ENCODE measurements around the gene ERMP1.

The ERMP1 gene

GRCh38 chr9:5756633-5757032 lies 76.3 kb downstream of the ERMP1 start:
- TF ChIP-seq, protein P1, sequence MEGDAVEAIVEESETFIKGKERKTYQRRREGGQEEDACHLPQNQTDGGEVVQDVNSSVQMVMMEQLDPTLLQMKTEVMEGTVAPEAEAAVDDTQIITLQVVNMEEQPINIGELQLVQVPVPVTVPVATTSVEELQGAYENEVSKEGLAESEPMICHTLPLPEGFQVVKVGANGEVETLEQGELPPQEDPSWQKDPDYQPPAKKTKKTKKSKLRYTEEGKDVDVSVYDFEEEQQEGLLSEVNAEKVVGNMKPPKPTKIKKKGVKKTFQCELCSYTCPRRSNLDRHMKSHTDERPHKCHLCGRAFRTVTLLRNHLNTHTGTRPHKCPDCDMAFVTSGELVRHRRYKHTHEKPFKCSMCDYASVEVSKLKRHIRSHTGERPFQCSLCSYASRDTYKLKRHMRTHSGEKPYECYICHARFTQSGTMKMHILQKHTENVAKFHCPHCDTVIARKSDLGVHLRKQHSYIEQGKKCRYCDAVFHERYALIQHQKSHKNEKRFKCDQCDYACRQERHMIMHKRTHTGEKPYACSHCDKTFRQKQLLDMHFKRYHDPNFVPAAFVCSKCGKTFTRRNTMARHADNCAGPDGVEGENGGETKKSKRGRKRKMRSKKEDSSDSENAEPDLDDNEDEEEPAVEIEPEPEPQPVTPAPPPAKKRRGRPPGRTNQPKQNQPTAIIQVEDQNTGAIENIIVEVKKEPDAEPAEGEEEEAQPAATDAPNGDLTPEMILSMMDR (IDR thresholded peaks at IDR 0.05) = no peak
- H3K36me3 ChIP-seq = peaks cover 41 to 59% (median 46%) of the 10 kb centered on the region in 3 donors

DNA sequence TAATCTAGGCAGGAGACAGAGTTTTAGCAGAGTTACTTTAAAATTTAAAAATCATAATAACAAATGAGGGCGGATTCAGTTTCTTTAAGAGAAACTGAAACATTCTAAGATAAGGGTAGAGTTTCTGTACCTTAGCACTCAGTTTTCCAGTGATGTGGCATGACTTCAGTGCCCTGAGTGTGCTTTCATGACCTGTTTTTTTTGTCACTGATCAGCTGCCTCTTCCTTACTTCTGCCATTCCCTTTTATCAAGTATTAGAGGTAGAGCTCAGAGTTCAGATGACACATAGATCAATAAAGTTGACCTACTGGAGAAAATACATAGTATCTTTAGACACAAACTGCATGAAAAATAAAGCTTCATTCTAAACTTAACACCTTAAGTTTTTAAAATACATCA lies 82.3 kb downstream of the ERMP1 start:
- Histone ChIP-seq H3K36me3 (peaks cover 40 to 46% (median 44%) of the 10 kb centered on the region in 3 donors), H3K27ac (no peak overlapping the region), H3K4me3 (no peak overlapping the region), H3K9me3 (no peaks in the 10 kb centered on the region), H3K27me3 (no peaks in the 10 kb centered on the region), H3K4me1 (no peaks in the 10 kb centered on the region)
- intact Hi-C loops (cut with DNase I; ENCODE audit: low total_unique reads) = no loop called here
- TF ChIP-seq, protein P1 (IDR thresholded peaks at IDR 0.05) = no peak
- no peak for DNase-seq

More at GRCh38 chr9:5756633-5757032, 76.3 kb downstream of the ERMP1 start:
- H3K27ac ChIP-seq = no peak overlapping the region
- no peaks in the 10 kb centered on the region for H3K9me3 ChIP-seq
- H3K27me3 ChIP-seq = no peaks in the 10 kb centered on the region
- DNase-seq = no peak
- H3K4me3 ChIP-seq = no peak overlapping the region
- no peaks in the 10 kb centered on the region for H3K4me1 ChIP-seq
- intact Hi-C loops (cut with DNase I; ENCODE audit: low total_unique reads) = no loop called here

GRCh38 chr9:5749306-5749705 lies 83.6 kb downstream of the ERMP1 start:
- H3K27me3 ChIP-seq = no peaks in the 10 kb centered on the region
- TF ChIP-seq, protein P1 (IDR thresholded peaks at IDR 0.05) = no peak
- no peaks in the 10 kb centered on the region for H3K4me1 ChIP-seq
- intact Hi-C loops (cut with DNase I; ENCODE audit: low total_unique reads) = no loop called here
- no peaks in the 10 kb centered on the region for H3K9me3 ChIP-seq
- H3K27ac ChIP-seq = no peak overlapping the region
- H3K36me3 ChIP-seq = peaks cover 40 to 52% (median 51%) of the 10 kb centered on the region in 3 donors
- DNase-seq = no peak
- H3K4me3 ChIP-seq = no peak overlapping the region

DNA sequence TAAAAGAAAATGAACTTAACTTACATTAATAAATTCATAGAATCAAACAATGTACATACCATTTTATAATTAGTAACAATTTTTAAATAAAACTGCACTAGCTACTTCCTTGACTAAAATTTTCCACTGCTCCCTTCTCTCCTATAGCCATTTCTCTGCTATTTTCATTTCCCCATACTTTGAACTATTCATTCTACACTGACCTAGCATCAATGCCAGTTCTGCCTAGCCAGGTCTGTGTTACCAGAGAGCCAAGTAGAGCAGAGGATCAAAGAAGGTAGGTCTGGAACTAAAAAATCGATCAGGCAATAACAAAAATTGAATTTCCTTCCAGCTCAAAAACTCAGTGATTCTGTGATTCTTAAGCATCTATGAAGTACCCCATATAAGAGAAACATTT lies 84.5 kb downstream of the ERMP1 start:
- H3K27ac ChIP-seq = no peak overlapping the region
- no peaks in the 10 kb centered on the region for H3K9me3 ChIP-seq
- H3K27me3 ChIP-seq = no peaks in the 10 kb centered on the region
- H3K4me3 ChIP-seq = no peak overlapping the region
- peaks cover 46 to 60% (median 59%) of the 10 kb centered on the region in 3 donors for H3K36me3 ChIP-seq
- no peak for DNase-seq
- no peaks in the 10 kb centered on the region for H3K4me1 ChIP-seq
- intact Hi-C loops (cut with DNase I; ENCODE audit: low total_unique reads) = no loop called here
- TF ChIP-seq, protein P1 (IDR thresholded peaks at IDR 0.05) = no peak

GRCh38 chr9:5743109-5743508 lies 89.8 kb downstream of the ERMP1 start:
- Histone ChIP-seq H3K27ac (no peak overlapping the region), H3K9me3 (no peaks in the 10 kb centered on the region), H3K4me3 (no peak overlapping the region), H3K27me3 (no peaks in the 10 kb centered on the region), H3K36me3 (peaks cover 42 to 55% (median 55%) of the 10 kb centered on the region in 3 donors), H3K4me1 (peaks cover 0 to 14% (median 2%) of the 10 kb centered on the region in 4 donors)
- TF ChIP-seq, protein P1 (IDR thresholded peaks at IDR 0.05) = no peak
- DNase-seq = no peak
- intact Hi-C loops (cut with DNase I; ENCODE audit: low total_unique reads) = no loop called here
